ENCODE data around the gene RPN2.

- TF ChIP-seq CTCF (conservative IDR thresholded peaks at IDR 0.05): no peak
- no peak for TF ChIP-seq EZH2 (IDR thresholded peaks at IDR 0.05; ENCODE audit: low read depth)
Observed at GRCh38 chr20:37237656-37238055, 58.5 kb downstream of the RPN2 start.
